GM12891 (cell line): ENCODE results near the gene SMAD3.

ENCODE experiments used
- DNase-seq: peaks from one replicate; pipeline ENCODE4 v3.0.0; 2011; ENCODE audit warnings: low spot score; ENCODE audit not compliant: insufficient read length
- FAIRE-seq: peaks from 2 replicates; lab custom pipeline; 2011; peaks lifted over from hg19 to GRCh38; lab: Jason Lieb, UNC
- PAX5 ChIP-seq: IDR thresholded peaks from 2 replicates; pipeline ENCODE4 v1.6.1; 2011; ENCODE audit warnings: low read length, moderate library complexity, mild to moderate bottlenecking; ENCODE audit not compliant: insufficient read depth, severe bottlenecking
- POLR2A ChIP-seq: IDR thresholded peaks from 2 replicates; pipeline ENCODE4 v1.6.1; 2011; ENCODE audit warnings: low read depth, low read length, control low read depth
- POLR2AphosphoS5 ChIP-seq: IDR thresholded peaks from 2 replicates; pipeline ENCODE4 v1.6.1; 2011; ENCODE audit warnings: low read depth, low read length, control low read depth
- POU2F2 ChIP-seq: IDR thresholded peaks from 2 replicates; pipeline ENCODE4 v1.6.1; 2011; ENCODE audit warnings: low read depth, mild to moderate bottlenecking, control low read depth, low read length, moderate library complexity
- SPI1 ChIP-seq: IDR thresholded peaks from 2 replicates; pipeline ENCODE4 v1.6.1; 2011; ENCODE audit warnings: low read depth, low read length, control low read depth
- TAF1 ChIP-seq: IDR thresholded peaks from 2 replicates; pipeline ENCODE4 v1.6.1; 2011; ENCODE audit warnings: low read depth, low read length, control low read depth

SMAD3 gene

GRCh38 chr15:67080900-67081431 is 15.6 kb downstream of the SMAD3 start:
- TF ChIP-seq POLR2AphosphoS5 (no peak), PAX5 (peak; percentile 61), SPI1 (peak; percentile 97), TAF1 (no peak), POU2F2 (peak; percentile 97), POLR2A (peak; percentile 21; the same call in 1 of the 2 replicates)
- FAIRE-seq (peak; percentile 94), DNase-seq (peak; percentile 43)

DNA sequence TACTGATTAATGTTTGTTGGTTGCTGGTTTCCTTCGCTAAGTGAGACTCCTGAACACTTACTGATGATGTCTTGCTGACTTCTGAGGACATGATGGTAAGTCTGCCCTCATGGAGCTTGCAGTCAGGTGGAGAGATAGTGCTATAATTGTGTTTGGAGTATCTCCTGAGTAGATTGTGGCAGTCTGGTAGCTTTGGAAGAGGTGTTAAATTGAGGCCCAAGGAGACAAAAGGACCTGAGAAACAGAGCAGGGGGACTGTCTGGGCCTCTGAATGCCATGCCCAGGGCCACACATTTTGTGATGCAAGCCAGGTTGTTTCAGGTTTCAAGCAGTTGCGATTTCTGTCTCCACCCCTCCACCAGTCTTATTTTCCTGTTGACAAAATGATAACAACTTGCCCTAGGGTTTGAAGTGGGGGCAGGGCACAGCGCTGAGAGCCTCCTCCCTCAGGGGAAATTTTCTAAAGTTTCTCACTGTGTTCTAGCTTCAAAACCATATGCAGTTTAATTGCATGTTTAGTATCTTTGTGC is 16.7 kb downstream of the SMAD3 start:
- TF ChIP-seq POU2F2: peak; percentile 43; the same call in 1 of the 2 replicates
- no peak; the same call in 1 of the 2 replicates for TF ChIP-seq POLR2AphosphoS5

DNA sequence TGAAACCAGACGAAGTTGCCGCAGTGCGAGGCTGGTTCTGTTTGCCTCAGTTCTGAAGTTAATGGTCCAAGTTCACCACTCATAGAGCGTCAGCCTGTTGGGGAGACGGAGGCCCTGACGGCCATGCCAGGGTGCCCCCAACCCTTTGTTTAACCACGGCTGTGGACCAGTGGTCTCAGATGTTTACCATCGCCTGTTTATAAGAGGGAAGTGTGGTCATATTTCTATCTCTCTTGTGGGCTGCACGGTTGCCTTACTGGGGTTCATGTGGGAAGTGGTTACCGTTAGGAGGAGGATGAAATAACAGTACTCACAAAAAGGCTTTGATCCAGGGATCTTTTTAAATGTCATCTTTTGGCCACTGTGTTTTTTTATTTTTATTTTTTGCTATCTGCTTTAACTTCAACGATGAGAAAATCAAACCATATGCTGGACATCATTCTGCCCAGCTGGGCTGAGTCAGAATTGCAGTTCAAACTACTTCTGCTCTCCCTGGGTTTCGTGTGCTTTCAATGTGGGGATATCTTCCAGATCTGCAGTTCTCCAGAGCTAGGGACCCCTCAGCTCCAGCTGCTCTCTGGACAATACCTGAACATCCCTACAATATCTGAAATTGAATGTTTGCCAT is 17.8 kb downstream of the SMAD3 start:
- FAIRE-seq (peak; percentile 76), DNase-seq (no peak)
- TF ChIP-seq POLR2A (peak; percentile 49), SPI1 (peak; percentile 38; the same call in 1 of the 2 replicates), TAF1 (no peak), POU2F2 (0 out of 2 replicates have a peak, but pooled peaks have one; percentile 35), POLR2AphosphoS5 (no peak), PAX5 (no peak)

More for the DNA sequence above, 16.7 kb downstream of the SMAD3 start:
- FAIRE-seq (peak; percentile 56), DNase-seq (no peak)

DNA sequence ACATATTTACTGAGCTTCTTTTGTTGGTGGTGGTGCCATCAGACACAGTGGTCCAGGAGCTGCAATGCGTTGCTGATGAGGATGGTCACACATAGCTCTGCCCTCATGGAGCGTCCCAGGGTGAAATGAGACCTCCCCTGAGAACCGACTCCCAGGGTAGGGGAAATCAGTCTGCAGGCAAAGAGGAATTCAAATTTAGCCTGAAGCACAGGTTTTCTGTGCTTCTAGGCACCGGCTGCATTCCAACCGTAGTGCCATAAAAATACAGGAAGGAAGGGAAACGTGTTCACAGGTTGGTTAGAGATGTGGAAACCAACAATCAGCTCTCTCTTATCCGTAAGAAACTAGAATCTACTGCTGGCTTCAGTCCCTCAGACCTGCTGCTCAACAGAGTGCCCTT is 19.2 kb downstream of the SMAD3 start:
- TF ChIP-seq POU2F2: no peak
- no peak for TF ChIP-seq SPI1
- no peak for TF ChIP-seq TAF1
- TF ChIP-seq POLR2A: no peak
- no peak for TF ChIP-seq POLR2AphosphoS5
- DNase-seq (no peak), FAIRE-seq (no peak)

GRCh38 chr15:67085237-67085817 is 19.9 kb downstream of the SMAD3 start:
- FAIRE-seq (peak; percentile 28), DNase-seq (no peak)
- TF ChIP-seq TAF1 (peak; percentile 39; the same call in 1 of the 2 replicates), PAX5 (peak; percentile 9), POU2F2 (no peak; the same call in 1 of the 2 replicates), SPI1 (peak; percentile 79), POLR2AphosphoS5 (peak; percentile 15; the same call in 1 of the 2 replicates)

GRCh38 chr15:67085818-67086636 is 20.6 kb downstream of the SMAD3 start:
- DNase-seq (peak; percentile 39), FAIRE-seq (peak; percentile 57)
- TF ChIP-seq TAF1 (no peak), PAX5 (peak; percentile 84), POU2F2 (peak; percentile 88), POLR2A (no peak; the same call in none of the 2 replicates), SPI1 (peak; percentile 97), POLR2AphosphoS5 (no peak; the same call in none of the 2 replicates)

GRCh38 chr15:67086637-67086914 is 21.2 kb downstream of the SMAD3 start:
- TF ChIP-seq PAX5 (no peak), POU2F2 (no peak), SPI1 (no peak), POLR2A (no peak), POLR2AphosphoS5 (no peak), TAF1 (no peak)
- no peak for FAIRE-seq
- no peak for DNase-seq

DNA sequence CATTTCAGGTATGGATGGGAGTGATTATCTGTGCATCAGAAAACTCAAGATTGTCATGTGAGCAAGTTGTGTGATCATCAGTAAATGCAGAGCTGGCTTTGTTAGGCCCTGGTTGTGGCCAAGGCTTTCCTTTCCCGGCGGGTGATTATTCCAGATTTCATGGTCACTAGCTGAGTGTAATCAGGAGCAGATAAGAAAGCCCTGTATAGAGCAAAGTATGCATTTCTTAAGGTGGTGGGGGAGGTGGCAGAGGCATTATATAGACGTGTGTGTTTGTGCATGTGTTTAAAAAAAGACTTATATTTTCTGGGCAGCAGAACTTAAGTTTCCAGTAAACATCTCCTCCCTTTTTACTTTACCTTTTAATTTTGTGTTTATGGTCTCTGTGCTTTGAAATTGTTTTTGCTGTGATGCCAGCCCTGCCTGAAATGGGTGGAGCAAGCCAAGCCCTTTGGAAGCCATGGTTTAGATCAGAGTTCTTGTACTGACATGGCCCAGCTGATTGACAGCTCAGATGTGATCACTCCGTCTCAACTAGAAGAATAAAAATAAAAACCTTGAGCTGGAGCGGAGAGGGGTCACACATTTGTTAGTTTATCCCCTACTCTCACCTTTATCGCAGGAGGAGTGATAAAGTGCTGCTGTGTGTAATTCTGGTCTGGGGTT is 22.2 kb downstream of the SMAD3 start:
- no peak for TF ChIP-seq SPI1
- no peak for TF ChIP-seq POU2F2
- no peak for TF ChIP-seq POLR2A
- no peak for TF ChIP-seq POLR2AphosphoS5
- no peak for TF ChIP-seq TAF1
- TF ChIP-seq PAX5: no peak
- FAIRE-seq: no peak
- no peak for DNase-seq
